OCI-LY3 (cell line): ENCODE results near the gene MYO16.
A peak's percentile ranks its signal among the peaks of the same experiment; 100 is the strongest.

Experiments
- H2AFZ ChIP-seq: fragments of 200-600, 300-600 bp; shearing (Covaris generic); 2 replicates; pipeline ENCODE4 v1.6.0; 2014; ENCODE audit warnings: antibody characterized with exemption, low read depth, low read length
- H3K27ac ChIP-seq: fragments of 200-600, 300-600 bp; sonication (generic); 2 replicates; pipeline ENCODE4 v1.5.1; 2014; ENCODE audit warnings: mild to moderate bottlenecking, low read length, moderate library complexity, mixed read lengths
- H3K27me3 ChIP-seq: fragments of 200-600, 300-600 bp; sonication (generic); 2 replicates; pipeline ENCODE4 v1.6.1; 2014; ENCODE audit warnings: low read depth, low read length, mixed read lengths
- H3K36me3 ChIP-seq: fragments of 200-600, 300-600 bp; sonication (generic); replicated peaks from 2 replicates; pipeline ENCODE3; 2014; ENCODE audit warnings: low read depth, low read length, mixed read lengths
- H3K4me1 ChIP-seq: fragments of 300-600, 200-600 bp; sonication (generic); 2 replicates; pipeline ENCODE4 v1.6.1; 2014; ENCODE audit warnings: low read length, mixed read lengths
- H3K4me2 ChIP-seq: fragments of 200-600, 300-600 bp; sonication (generic); 2 replicates; pipeline ENCODE4 v1.6.1; 2014; ENCODE audit warnings: low read length, mixed read lengths
- H3K4me3 ChIP-seq: fragments of 300-600, 200-600 bp; sonication (generic); 2 replicates; pipeline ENCODE4 v1.5.1; 2014; ENCODE audit warnings: antibody characterized with exemption, mild to moderate bottlenecking, low read length, moderate library complexity
- H3K79me2 ChIP-seq: fragments of 300-600, 200-600 bp; shearing (Covaris generic); 2 replicates; pipeline ENCODE4 v1.6.1; 2014; ENCODE audit warnings: mild to moderate bottlenecking, low read length, mixed read lengths
- H3K9ac ChIP-seq: fragments of 300-600, 200-600 bp; shearing (Covaris generic); 2 replicates; pipeline ENCODE4 v1.6.0; 2014; ENCODE audit warnings: mild to moderate bottlenecking, low read length, moderate library complexity
- H3K9me3 ChIP-seq: fragments of 200-600, 300-600 bp; shearing (Covaris generic); 2 replicates; pipeline ENCODE4 v1.6.1; 2014; ENCODE audit warnings: low read length, mixed read lengths; ENCODE audit not compliant: insufficient read depth
- H4K20me1 ChIP-seq: fragments of 200-600, 300-600 bp; sonication (generic); 2 replicates; pipeline ENCODE4 v1.6.1; 2016; ENCODE audit warnings: low read length, mixed read lengths; ENCODE audit not compliant: insufficient read depth
- EZH2phosphoT487 ChIP-seq: fragments of 200-600 bp; shearing (Covaris generic); IDR thresholded peaks from 2 replicates; pipeline ENCODE4 v1.6.1; 2018; ENCODE audit warnings: antibody characterized with exemption, mixed run types, low read depth
- TF ChIP-seq, protein P1 (sequence below): fragments of 200-600, 300-600 bp; sonication (generic); IDR thresholded peaks from 2 replicates; pipeline ENCODE4 v1.5.1; 2014; ENCODE audit warnings: antibody characterized with exemption, low read length, low read depth

Gene MYO16

DNA sequence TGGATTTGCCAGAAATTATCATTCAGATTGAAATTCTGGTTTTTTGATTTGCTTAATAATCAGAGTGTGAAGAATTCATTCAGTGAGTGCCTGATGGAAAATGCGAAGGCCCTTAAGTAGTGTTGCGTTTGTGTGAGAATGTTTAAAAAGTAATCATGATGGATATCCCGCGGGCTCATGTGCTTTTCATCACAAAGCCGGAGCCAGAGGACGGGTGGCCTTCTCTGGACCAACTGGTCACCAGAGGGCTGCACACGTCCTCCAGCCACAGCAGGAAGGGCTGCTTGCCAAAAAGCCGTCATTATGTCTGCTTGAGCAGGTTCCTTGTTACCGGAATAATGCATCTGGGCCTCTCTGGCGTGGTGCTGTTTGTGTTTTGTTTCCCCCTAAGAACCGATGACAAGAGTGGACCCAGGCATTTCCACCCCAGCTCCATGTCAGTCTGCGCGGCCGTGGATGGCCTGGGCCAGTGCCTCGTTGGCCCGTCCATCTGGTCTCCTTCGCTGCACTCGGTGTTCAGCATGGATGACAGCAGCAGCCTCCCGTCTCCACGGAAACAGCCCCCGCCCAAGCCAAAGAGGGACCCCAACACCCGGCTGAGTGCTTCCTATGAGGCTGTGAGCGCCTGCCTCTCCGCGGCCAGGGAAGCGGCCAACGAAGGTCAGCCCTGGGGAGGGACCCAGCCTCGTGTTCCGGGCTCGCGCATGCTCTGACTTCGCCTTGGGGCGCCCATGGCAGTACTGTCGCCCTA lies 497.7 kb downstream of the MYO16 start:
- Histone ChIP-seq H3K79me2 (no peaks in the 10 kb centered on the region), H3K9ac (no peak overlapping the region), H3K4me1 (peaks cover 13% of the 10 kb centered on the region), H3K27ac (no peak overlapping the region), H3K4me2 (no peak overlapping the region), H3K27me3 (0 out of 2 replicates have a peak, but pooled peaks cover 6% of the 10 kb centered on the region), H3K36me3 (no peaks in the 10 kb centered on the region), H3K4me3 (no peak overlapping the region), H2AFZ (no peak overlapping the region), H4K20me1 (no peaks in the 10 kb centered on the region), H3K9me3 (no peaks in the 10 kb centered on the region)
- TF ChIP-seq, protein P1, sequence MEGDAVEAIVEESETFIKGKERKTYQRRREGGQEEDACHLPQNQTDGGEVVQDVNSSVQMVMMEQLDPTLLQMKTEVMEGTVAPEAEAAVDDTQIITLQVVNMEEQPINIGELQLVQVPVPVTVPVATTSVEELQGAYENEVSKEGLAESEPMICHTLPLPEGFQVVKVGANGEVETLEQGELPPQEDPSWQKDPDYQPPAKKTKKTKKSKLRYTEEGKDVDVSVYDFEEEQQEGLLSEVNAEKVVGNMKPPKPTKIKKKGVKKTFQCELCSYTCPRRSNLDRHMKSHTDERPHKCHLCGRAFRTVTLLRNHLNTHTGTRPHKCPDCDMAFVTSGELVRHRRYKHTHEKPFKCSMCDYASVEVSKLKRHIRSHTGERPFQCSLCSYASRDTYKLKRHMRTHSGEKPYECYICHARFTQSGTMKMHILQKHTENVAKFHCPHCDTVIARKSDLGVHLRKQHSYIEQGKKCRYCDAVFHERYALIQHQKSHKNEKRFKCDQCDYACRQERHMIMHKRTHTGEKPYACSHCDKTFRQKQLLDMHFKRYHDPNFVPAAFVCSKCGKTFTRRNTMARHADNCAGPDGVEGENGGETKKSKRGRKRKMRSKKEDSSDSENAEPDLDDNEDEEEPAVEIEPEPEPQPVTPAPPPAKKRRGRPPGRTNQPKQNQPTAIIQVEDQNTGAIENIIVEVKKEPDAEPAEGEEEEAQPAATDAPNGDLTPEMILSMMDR: no peak
- TF ChIP-seq EZH2phosphoT487: no peak

DNA sequence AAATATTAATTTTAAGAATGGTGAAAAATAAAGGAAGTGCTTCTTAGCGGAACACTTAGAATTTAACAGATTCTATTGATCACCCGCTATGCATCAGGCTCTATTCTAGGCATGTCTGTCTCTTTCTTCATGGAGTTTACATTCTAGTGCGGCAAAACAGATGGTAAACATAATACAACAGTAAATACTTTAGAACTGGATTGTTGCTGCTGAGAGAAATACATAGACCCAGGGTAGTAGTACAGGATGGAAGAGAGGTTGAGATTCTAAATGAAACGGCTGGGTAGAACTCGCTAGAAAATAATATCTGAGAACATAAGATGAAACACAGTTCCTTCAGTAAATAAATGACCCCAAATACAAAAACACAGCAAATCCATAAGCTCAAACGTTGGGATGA lies 498.7 kb downstream of the MYO16 start:
- Histone ChIP-seq H3K9me3 (no peaks in the 10 kb centered on the region), H4K20me1 (no peaks in the 10 kb centered on the region), H3K4me1 (peaks cover 14% of the 10 kb centered on the region), H3K4me3 (no peak overlapping the region), H3K4me2 (no peak overlapping the region), H3K36me3 (no peaks in the 10 kb centered on the region), H2AFZ (no peak overlapping the region), H3K27me3 (peaks cover 9% of the 10 kb centered on the region; the same call in 1 of the 2 replicates), H3K79me2 (no peaks in the 10 kb centered on the region), H3K9ac (no peak overlapping the region), H3K27ac (no peak overlapping the region)
- TF ChIP-seq, protein P1: no peak
- TF ChIP-seq EZH2phosphoT487: no peak

DNA sequence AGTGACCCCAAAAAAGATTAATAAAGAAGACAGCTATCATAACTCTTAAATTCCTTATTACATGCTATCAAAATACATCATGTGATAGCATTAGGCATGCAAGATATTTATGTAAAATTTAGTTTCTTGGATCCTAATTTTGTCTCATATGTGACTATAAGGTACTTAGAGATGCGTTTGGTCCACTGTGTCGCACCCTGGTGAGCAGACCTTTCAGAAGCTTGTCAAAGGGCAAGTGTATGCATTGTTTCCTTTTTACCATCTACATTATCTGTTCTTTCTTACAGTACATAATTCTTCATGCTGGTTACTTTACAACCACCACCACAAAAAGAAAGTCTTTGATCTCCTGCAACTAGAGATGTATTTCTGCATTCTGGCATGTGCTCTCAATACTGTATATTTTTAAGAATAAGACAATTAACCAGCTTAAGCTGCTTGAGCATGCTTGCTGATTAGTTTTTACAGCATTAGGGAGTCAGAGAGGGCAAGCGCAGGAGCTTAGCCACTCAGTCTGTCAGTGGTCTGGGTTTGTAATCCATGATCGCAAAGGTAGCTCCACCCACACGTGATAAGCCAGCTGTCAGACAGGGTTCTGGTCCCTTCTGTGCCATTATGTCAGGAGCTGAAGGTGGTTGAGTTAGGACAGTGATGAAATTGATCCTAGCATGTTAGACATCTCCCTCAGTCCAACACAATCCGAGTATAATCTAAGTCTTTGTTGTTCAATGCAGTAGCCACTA lies 500.9 kb downstream of the MYO16 start:
- Histone ChIP-seq H3K79me2 (no peaks in the 10 kb centered on the region), H3K4me1 (peaks cover 14% of the 10 kb centered on the region), H4K20me1 (no peaks in the 10 kb centered on the region), H3K4me2 (no peak overlapping the region), H3K4me3 (no peak overlapping the region), H3K9ac (no peak overlapping the region), H2AFZ (no peak overlapping the region), H3K9me3 (no peaks in the 10 kb centered on the region), H3K36me3 (no peaks in the 10 kb centered on the region), H3K27me3 (peaks cover 9% of the 10 kb centered on the region; the same call in 1 of the 2 replicates), H3K27ac (no peak overlapping the region)
- TF ChIP-seq, protein P1: no peak
- no peak for TF ChIP-seq EZH2phosphoT487

DNA sequence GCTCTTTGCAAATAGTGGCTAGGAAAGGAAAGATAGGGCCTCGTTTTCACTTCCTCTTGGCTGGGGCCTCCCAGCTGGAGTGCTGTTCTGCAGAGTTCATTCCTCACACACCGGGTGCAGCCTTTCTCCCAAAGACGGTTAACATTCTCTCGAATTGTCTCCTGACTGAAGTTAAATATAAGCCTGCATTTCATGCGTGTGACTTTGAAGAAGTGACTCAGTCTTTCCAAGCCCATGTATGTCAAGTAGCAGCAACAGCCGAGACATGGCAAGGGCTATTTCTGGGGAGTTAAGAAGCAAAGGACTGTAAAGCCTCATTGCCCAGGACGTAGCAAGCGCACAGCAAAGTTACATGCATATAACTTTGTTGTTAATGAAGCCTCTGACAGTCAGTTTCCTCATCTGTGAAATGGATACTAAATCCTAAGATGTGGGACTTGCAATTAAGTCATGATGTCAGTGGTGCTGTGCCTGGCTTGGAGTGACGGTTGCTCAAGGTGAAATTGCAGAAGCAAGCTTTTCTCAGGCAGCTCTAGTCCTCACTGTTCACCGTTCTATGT lies 502.4 kb downstream of the MYO16 start:
- Histone ChIP-seq H4K20me1 (no peaks in the 10 kb centered on the region), H3K9me3 (no peaks in the 10 kb centered on the region), H2AFZ (no peak overlapping the region), H3K27ac (no peak overlapping the region), H3K4me2 (peak overlapping the region; percentile 37), H3K4me3 (no peak overlapping the region), H3K4me1 (peaks cover 14% of the 10 kb centered on the region), H3K9ac (no peak overlapping the region), H3K27me3 (peaks cover 9% of the 10 kb centered on the region; the same call in 1 of the 2 replicates), H3K79me2 (no peaks in the 10 kb centered on the region), H3K36me3 (no peaks in the 10 kb centered on the region)
- TF ChIP-seq, protein P1: no peak
- TF ChIP-seq EZH2phosphoT487: no peak
